HG03159 (cell line): ENCODE measurements around the gene TBC1D19.
"Not testable (repeated sequence)": the region's sequence is repeated elsewhere in the genome, so short reads cannot be mapped to it uniquely, and the experiment has no call there.

ENCODE experiments used
- ATAC-seq: cut with Tn5 transposase; IDR thresholded peaks from one replicate; pipeline ENCODE4 v1.9.1; 2021; ENCODE audit warnings: mild to moderate bottlenecking, moderate library complexity; ENCODE audit not compliant: unreplicated experiment

The TBC1D19 gene

DNA sequence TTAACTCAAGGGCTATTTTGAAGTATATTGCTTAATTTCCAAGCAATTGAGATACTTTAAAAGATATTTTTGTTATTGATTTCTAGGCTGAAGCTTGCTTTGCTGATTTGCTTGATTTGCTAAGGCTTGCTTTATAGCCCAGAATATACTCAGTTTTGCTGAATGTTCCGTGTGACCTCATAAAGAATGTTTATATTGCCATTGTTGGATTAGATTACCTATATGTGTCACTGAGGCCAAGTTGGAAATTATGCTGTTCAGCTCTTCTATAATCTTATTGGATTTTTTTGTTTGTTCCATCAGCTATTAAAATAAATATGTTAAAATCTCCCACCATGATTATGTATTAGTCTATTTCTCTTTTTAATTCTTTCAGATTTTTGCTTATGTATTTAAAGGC lies 13.0 kb downstream of the TBC1D19 start:
- ATAC-seq = no peak

DNA sequence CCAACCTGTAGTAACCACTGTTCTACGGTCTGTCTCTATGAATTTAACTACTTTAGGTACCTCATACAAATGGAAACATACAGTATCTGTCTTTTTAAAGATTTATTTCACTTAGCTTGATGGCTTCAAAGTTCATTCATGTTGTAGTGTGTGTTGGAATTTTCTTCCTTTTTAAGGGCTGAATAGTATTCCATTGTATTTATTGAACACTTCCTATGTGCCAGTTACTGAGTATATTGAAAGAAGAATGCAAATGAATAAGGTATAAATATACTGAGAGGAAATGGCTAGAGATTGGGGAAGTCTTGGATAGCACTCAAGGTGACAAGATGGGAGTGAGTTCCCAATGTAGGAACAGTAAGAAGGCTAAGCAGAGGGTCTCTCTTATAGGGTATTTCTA lies 17.3 kb downstream of the TBC1D19 start:
- ATAC-seq = no peak

DNA sequence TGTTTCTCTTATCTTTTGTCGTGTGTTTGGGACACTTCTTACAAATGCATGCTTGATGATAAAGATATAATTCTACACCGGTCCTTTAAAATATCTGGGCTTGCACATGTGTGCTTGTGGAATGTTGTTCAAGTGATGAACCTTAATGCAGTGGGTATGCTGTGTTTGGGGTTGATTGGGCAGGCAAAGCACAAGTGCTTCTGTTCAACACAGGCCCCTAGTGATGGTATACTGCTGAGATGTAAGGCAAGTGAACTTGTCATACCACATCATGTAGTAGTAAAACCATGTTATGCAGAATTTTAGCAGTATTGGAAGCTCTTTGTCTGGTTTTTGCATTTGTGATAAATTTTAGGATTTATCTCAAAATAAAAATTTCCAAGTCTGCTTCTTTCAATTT lies 23.9 kb downstream of the TBC1D19 start:
- ATAC-seq = no peak

DNA sequence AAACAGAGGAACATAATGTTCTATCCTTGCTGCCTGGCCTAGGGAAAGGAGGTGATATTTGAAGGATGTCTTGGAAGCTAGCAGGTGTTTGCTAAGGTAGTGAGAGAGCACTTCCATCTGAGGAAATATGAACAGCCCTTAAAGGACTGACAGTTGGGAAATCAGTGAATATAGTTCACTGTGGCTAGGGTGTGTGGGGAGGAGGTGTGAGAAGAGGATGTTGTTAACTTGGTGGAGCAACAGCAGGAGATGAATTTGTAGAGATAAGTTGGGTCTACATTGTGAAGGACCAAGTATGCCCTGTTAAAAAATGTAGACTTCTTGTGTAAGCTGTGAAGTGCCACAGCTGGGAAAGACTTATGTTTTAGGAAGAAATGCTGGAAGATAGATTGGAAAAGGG lies 25.5 kb downstream of the TBC1D19 start:
- ATAC-seq = no peak

DNA sequence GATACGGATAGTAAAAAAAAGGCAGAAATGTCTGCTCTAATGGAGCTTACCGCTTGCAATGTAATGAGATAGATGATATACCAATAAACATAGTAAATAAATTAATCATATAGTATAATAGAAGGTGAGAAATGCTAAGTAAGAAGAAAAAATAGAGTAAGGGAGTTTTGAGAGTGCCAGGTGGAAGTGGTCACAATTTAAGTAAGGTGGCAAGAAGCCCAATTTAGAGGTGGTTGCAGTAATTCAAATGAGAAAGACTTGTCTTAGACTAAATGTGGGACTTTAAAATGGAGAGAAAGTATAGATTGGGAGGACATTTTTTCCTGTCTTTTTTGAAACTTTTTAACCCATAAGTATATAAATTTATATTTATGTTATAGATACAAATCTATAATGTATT lies 26.0 kb downstream of the TBC1D19 start:
- no peak for ATAC-seq

DNA sequence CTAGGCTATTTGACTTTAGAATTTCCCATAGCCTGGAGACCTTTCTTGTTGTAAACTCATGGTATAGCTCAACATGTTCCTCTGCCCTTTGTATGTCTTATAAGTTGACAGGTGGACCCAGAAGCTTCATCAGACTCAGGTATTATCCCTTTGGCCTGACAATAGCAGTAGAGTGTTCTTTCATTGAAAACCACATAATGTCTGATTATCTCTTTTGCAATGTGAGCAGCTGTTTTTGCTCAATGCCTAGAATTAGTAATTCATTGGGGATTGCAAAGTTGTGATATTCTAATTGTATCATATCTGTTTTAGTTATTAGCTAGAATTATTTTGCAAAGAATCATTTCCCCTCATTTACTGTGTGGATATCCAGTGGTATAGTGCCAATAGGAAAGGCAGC lies 27.5 kb downstream of the TBC1D19 start:
- no peak for ATAC-seq

DNA sequence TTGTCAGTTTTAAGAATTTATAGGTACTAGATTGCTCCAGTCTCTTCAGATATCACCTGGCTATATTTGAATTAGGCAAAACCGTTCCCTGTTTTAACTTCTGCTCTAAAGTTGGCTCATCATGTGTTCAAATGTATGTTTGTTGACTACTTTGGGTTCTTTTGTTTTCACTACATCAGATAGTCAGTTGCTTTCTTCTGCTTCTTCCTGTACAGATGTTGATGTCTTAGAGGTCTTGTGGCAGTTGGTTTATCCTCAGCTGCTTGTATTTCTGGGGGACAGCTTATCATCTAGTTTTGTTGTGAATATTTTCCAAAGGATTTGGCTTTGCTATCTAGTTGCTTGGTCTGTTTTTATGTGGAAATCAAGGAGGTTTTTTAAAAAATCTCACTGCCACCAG lies 28.0 kb downstream of the TBC1D19 start:
- ATAC-seq = no peak

DNA sequence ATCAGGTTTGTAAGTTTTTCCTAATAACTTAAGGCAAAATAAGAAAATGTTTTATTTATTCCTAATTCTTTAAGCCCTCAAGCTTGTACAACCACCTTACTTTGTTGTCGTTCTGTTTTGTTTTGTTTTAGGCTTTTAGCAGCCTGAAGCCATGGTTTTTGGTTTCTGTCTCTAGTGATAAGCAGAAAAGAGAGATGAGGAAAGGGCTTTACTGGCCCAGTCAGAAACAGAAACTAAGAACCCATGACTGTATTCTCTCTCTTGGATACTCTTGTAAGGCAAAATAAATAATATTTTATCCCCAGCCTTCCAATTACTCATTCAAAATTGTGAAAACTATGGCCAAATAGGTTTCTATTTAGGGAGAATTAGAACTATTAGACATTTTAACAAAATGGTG lies 29.4 kb downstream of the TBC1D19 start:
- no peak for ATAC-seq

DNA sequence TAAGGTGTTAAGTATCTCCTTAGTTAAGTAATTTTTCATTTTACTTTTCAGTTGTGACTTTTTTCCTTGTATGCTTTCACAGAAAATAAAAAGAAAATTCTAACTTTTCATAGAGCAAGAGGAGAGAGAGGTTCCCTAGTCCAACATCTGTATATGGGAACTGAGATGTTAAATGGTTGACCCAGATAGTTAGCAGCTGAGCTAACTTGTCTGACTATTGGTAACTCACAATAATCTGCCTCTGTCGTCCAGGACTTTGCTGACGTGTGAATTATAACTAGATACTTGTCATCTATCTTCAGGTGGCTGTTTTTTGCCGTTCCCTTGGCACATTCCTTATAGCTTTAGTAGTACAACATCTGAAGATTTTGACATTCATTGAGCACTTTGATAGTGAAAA lies 29.9 kb downstream of the TBC1D19 start:
- no peak for ATAC-seq

DNA sequence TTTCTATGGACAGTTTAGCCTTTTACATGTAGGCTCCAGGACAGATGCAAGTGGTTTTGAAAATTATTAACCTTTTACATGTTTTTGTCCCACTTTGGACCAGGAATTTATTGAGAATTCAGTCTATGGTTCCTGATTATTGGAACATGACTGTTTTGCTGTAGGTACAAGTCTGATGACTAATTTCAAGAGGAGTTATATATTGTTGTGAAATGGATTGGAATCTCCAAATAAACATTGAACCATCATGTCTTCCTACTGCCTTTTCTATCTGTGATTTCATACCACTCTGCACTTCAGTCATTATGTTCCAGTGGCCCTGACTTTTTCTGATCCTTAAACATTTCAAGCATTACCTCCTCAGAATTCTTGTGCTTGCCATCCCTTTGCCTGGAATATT lies 35.9 kb downstream of the TBC1D19 start:
- no peak for ATAC-seq

DNA sequence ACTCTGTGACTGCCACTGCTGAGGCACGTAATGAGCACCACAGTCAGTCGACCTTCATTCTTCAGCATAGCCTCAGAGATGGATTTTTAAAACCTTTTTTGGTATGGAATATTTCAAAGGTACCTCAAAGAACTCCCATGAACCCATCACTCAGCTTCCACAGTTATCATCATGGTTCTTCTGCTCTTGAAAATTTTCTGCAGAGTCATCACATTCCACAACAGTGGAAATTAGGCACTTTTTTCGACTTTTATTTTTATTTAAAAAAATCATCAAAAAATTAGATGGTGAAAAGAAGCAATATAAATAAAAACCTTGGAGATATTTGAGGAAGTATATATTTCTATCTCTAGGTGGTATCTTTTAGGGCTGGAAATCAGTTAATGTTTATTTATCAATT lies 37.5 kb downstream of the TBC1D19 start:
- ATAC-seq = no peak

DNA sequence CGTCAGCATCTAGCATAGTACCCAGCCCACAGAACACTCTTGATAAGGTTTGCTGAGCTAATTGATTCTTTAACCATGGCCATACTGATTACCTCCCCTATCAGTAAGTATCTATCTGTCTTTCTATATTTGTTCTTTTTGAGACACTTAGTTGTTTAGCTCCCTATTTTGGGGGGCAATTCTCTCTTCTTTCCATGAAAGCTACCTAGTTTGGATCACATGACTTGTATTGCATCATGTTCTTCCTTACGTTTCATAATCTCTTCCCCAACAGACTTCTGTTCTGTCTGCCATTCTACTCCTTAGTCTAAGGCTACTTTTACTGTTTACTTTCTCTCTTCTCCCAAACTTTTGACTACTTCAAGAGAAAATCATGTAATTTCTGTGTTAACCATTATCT lies 39.0 kb downstream of the TBC1D19 start:
- no peak for ATAC-seq

DNA sequence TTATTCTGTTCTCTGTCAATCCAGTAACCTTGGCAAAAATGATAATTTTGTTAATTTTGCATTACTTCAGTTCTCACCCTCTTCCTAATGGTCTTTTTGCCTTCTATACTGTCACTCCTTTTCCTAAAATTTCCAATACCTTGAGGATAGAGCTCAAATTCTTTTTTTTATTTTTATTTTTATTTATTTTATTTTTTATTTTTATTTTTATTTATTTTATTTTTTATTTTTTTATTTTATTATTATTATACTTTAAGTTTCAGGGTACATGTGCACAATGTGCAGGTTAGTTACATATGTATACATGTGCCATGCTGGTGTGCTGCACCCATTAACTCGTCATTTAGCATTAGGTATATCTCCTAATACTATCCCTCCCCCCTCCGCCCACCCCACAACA lies 42.8 kb downstream of the TBC1D19 start:
- ATAC-seq = not testable (repeated sequence)

DNA sequence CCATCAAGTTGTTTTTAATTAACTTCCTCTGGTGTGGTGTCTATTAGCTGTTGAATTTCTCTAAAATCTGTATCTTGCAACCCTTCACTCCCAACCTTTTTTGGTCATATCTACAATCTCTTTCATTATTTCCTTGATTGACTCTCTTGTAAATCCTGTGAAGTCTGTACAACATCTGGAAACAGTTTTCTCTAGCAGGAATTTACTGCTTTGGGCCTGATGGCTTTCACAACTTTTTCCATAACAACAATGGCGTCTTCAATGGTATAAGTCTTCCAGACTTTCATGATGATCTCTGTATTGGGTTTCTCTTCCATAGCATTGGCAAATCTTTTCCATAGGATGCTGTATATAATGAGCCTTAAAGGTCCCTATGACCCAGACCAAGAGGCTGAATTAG lies 49.0 kb downstream of the TBC1D19 start:
- ATAC-seq = no peak

DNA sequence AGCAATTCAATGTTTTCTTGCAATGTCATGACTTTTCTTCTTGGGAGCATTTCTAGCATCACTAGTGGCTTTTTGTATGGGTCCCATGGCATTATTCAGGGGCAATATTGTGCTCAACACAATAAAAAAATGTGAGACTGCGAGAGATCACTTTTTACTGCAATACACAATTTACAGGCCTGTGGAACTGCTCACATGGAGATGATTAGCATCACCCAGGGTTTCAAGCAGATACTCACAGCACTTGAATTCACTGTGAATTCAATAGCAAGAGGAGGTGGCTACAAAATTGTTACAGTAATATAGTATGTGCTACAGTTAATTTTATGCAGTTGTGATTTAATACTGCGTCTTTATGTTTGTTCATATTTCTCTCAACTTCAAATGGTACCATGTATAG lies 50.4 kb downstream of the TBC1D19 start:
- no peak for ATAC-seq

DNA sequence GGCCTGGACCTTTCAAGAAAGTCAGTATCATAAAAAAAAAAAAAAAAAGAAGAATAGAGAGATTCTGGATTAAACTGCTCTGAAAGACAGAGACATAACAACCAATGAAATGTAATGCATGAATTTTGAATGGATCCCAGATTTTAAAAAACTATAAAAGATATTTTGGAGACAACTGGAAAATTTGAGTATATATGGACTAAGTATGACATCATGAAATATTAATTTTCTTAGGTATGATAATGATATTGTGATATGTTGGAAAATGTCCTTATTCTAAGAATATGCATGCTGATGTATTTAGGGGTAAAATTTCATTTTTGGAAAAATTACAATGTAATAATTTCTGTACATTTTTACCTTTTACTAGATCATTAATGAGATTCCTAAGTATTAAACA lies 52.6 kb downstream of the TBC1D19 start:
- ATAC-seq = no peak

DNA sequence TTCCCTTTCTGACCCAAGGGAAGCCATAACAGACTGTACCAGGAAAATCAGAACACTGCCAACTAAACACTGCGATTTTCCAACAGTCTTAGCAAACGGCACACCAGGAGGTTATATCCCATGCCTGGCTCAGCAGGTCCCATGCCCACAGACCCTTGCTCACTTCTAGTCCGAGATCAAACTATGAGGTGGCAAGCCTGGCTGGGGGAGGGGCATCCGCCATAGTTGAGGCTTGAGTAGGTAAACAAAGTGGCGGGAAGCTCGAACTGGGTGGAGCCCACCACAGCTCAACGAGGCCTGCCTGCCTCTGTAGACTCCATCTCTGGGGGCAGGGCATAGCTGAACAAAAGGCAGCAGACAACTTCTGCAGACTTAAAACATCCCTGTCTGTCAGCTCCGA lies 56.8 kb downstream of the TBC1D19 start:
- ATAC-seq = not testable (repeated sequence)

DNA sequence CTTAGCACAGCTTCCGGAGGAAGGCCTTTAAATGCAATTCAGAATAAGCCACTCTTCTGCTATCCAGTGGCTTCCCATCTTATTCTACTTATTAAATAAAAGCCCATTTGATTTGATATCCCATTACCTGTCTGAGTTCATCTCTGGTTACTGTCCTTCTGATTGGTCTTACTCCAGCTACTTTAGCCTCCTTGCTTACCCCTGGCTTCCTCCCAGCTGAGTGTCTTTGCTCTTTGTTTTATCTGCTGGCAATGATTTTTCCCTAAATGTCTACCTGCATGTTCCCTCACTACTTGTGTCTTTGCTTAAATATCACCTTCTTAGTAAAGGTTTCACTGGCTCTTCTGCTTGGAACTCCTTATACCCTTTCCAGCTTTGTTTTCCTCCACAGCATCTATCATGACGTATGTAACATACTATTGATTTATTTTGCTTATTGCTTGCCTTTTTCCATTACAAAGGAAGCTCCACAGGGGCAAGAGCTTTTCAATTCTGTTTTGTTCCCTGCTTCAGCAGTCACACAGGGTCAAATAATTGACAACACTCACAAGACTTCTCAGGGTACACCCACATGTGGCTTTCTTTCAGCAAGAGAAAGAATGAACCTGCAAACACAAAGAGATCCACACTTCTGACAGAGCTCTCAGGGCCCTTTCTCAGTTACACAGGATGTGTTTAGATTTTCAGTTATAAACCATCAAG lies 63.8 kb downstream of the TBC1D19 start:
- ATAC-seq = no peak

DNA sequence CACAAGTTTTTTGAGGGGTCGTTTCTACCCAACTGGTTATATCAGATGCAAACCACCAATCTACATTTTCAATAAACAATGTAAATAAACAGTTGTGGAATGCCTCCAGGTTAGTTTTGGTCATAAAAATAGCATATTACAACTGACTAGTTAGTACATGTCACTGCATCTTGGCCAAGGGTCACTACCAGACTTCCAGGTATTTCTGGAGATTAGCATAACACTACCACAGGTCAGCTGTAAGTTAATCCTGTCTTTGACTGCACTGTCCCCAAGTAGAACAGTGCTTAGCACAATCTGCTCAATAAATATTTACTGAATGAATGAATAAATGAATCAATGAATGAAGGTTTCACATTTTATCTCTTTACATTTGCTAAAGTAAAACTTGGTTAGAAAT lies 64.4 kb downstream of the TBC1D19 start:
- ATAC-seq = no peak

DNA sequence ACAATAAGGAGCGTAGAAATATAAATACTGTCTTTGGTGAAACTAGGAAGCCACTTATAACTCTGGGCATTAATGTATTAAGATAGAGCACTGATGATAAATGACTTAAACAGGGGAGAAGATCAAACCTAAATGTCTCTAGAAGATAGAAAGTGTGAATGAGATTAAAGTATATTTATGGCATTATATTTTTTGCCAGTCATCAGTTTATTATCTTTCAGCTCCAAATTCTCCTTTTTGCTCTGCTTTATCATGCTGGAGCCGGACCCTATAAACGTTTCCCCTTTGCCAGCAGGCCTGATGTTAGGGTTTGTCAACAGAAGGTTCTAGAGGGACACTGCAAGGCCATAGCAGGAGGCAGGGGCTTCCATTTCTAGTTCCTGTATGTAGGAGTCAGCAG lies 76.4 kb downstream of the TBC1D19 start:
- no peak for ATAC-seq

DNA sequence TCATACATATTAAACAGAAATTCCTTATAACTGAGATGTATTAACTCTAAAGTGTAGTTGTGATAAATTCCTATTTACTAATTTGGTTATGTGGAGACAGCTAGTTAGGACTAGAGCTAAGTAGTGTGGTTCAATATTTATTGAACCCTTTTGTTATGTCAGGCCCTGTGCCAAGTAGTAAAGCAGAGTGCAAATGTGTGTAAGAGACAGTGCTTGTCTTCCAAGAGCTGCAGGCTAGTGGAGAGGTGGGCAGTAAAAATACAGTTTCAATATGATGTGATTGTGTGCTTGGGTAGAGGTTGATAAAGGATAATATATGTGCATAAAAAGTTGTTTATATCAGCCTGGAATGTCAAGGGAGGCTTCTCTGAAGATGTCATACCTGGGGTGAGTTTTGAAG lies 80.0 kb downstream of the TBC1D19 start:
- no peak for ATAC-seq

DNA sequence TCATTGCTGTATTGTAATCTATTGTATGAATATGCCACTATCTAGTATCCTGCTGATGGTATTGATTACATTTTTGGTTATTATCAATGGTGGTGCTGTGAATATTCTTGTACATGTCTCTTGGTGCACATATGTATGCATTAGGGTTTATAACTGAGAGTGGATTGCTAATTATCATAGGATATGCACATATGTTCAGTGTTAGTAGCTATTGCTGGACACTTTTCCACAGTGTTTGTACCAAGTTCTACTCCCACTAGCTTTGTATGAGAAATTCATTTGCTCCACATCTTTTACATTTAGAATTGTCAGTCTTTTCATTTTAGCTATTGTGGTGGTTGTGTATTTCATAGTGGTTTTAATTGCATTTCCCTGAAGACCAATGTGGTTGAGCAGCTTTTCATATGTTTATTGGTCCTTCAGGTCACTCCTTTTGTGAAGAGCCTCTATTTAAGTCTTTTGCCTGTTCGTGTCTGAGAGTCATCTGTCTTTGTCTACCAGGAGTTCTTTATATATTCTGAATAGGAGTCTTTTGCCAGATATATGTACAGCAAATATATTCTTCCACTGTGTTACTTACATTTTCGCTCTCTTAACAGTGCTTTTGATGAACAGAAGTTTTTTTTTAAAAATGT lies 87.1 kb downstream of the TBC1D19 start:
- no peak for ATAC-seq
